Uterus (tissue), 2 donors: ENCODE measurements around the gene SPI1.

Experiments
- CTCF ChIP-seq, 4 experiments: fragments of 200-600 bp in 2 of 4; fragments of 450-650 bp in 2 of 4; sonication (generic) in 2 of 4; IDR thresholded peaks; one replicate each; pipeline ENCODE4 v1.5.1; 2016 to 2019; ENCODE audit warnings: antibody characterized with exemption in 4 of 4, mild to moderate bottlenecking in 2 of 4, moderate library complexity in 1 of 4
- POLR2A ChIP-seq, 2 donors: fragments of 450-650 bp; IDR thresholded peaks; one replicate each; pipeline ENCODE4 v1.6.1; 2016; ENCODE audit warnings: antibody characterized with exemption in 2 of 2, mild to moderate bottlenecking in 1 of 2, moderate library complexity in 1 of 2

- TF ChIP-seq CTCF (IDR thresholded peaks at IDR 0.05) (no peak), POLR2A (IDR thresholded peaks at IDR 0.05) (no peak)
These were observed 18.0 kb downstream of the SPI1 start for GRCh38 chr11:47360341-47360740.
